HEK293 (cell line): ENCODE data around the gene ELAPOR1.

Experiments
- CTCF ChIA-PET: fragments of 350-600 bp; formaldehyde crosslinking; extraction: SDS; loops from one replicate; lab custom pipeline; 2021; ENCODE audit warnings: antibody characterized with exemption; lab: Yijun Ruan, JAX
- POLR2A ChIA-PET: fragments of 300-600 bp; formaldehyde crosslinking; extraction: SDS; loops from one replicate; lab custom pipeline; 2020; ENCODE audit warnings: antibody characterized with exemption, inconsistent platforms; lab: Yijun Ruan, JAX
- H3K27ac ChIP-seq: fragments of 200-500 bp; sonication (Bioruptor generic); 2 replicates; pipeline ENCODE4 v1.5.1; 2014; ENCODE audit warnings: low read depth, low read length, control low read depth, inconsistent platforms; ENCODE audit errors: extremely low read depth
- H3K36me3 ChIP-seq, 2 experiments: fragments of 200-500 bp in 1 of 2; sonication (Bioruptor generic) in 1 of 2; 1 replicate in 1 of 2; 2 replicates in 1 of 2; pipeline ENCODE4 v1.5.1; 2014 to 2017; ENCODE audit warnings: inconsistent platforms in 2 of 2, low read length in 2 of 2; ENCODE audit not compliant: control insufficient read depth in 2 of 2, insufficient read depth in 1 of 2
- H3K4me1 ChIP-seq: fragments of 200-500 bp; sonication (Bioruptor generic); 2 replicates; pipeline ENCODE4 v1.5.1; 2014; ENCODE audit warnings: mild to moderate bottlenecking, low read length, inconsistent platforms; ENCODE audit not compliant: control insufficient read depth, insufficient read depth
- H3K4me3 ChIP-seq: 2 replicates; pipeline ENCODE4 v1.5.1; 2011; ENCODE audit warnings: low read depth, mild to moderate bottlenecking, control low read depth, low read length, moderate library complexity
- H3K9me3 ChIP-seq: fragments of 200-500 bp; sonication (Bioruptor generic); 2 replicates; pipeline ENCODE4 v1.5.1; 2014; ENCODE audit warnings: low read depth, low read length, inconsistent platforms; ENCODE audit not compliant: control insufficient read depth, insufficient read depth
- SCRT2 ChIP-seq: fragments of 450-650 bp; formaldehyde crosslinking; IDR thresholded peaks from 2 replicates; pipeline ENCODE4 v1.5.1; 2016; ENCODE audit warnings: missing biosample characterization, missing genetic modification characterization
- WT1 ChIP-seq: fragments of 450-650 bp; formaldehyde crosslinking; IDR thresholded peaks from 2 replicates; pipeline ENCODE4 v1.5.1; 2016; ENCODE audit warnings: missing biosample characterization, missing genetic modification characterization
- ZBTB1 ChIP-seq: fragments of 450-650 bp; formaldehyde crosslinking; IDR thresholded peaks from 2 replicates; pipeline ENCODE4 v1.5.1; 2016; ENCODE audit warnings: missing biosample characterization, missing genetic modification characterization
- ZBTB48 ChIP-seq: fragments of 450-650 bp; formaldehyde crosslinking; IDR thresholded peaks from 2 replicates; pipeline ENCODE4 v1.5.1; 2016; ENCODE audit warnings: missing biosample characterization, missing genetic modification characterization
- ZFP69B ChIP-seq: fragments of 450-650 bp; formaldehyde crosslinking; IDR thresholded peaks from 2 replicates; pipeline ENCODE4 v1.5.1; 2016; ENCODE audit warnings: missing biosample characterization, missing genetic modification characterization
- ZIC2 ChIP-seq: fragments of 450-650 bp; formaldehyde crosslinking; IDR thresholded peaks from 2 replicates; pipeline ENCODE4 v1.5.1; 2016; ENCODE audit warnings: missing biosample characterization, missing genetic modification characterization
- ZNF26 ChIP-seq: fragments of 450-650 bp; formaldehyde crosslinking; IDR thresholded peaks from 2 replicates; pipeline ENCODE4 v1.5.1; 2016; ENCODE audit warnings: missing biosample characterization, missing genetic modification characterization
- ZNF302 ChIP-seq: fragments of 450-650 bp; formaldehyde crosslinking; IDR thresholded peaks from 2 replicates; pipeline ENCODE4 v1.5.1; 2016; ENCODE audit warnings: missing biosample characterization, missing genetic modification characterization, low read depth
- ZNF335 ChIP-seq: fragments of 450-650 bp; formaldehyde crosslinking; conservative IDR thresholded peaks from 2 replicates; pipeline ENCODE4 v1.5.1; 2016; ENCODE audit warnings: missing biosample characterization, missing genetic modification characterization
- ZNF404 ChIP-seq: fragments of 450-650 bp; formaldehyde crosslinking; IDR thresholded peaks from 2 replicates; pipeline ENCODE4 v1.5.1; 2017; ENCODE audit warnings: missing biosample characterization, missing genetic modification characterization
- ZNF621 ChIP-seq: fragments of 450-650 bp; formaldehyde crosslinking; IDR thresholded peaks from 2 replicates; pipeline ENCODE4 v1.5.1; 2017; ENCODE audit warnings: missing biosample characterization, missing genetic modification characterization
- ZNF624 ChIP-seq: fragments of 450-650 bp; formaldehyde crosslinking; IDR thresholded peaks from 2 replicates; pipeline ENCODE4 v1.5.1; 2017; ENCODE audit warnings: missing biosample characterization, missing genetic modification characterization
- ZNF677 ChIP-seq: fragments of 450-650 bp; IDR thresholded peaks from 2 replicates; pipeline ENCODE4 v1.5.0; 2018; ENCODE audit warnings: missing biosample characterization, mild to moderate bottlenecking, missing genetic modification characterization, moderate library complexity
- ZNF768 ChIP-seq: fragments of 450-650 bp; formaldehyde crosslinking; IDR thresholded peaks from 2 replicates; pipeline ENCODE4 v1.5.1; 2018; ENCODE audit warnings: missing biosample characterization, mild to moderate bottlenecking, missing genetic modification characterization
- ZSCAN18 ChIP-seq: fragments of 450-650 bp; formaldehyde crosslinking; IDR thresholded peaks from 2 replicates; pipeline ENCODE4 v1.5.1; 2016; ENCODE audit warnings: missing biosample characterization, missing genetic modification characterization
- ZSCAN23 ChIP-seq: fragments of 450-650 bp; formaldehyde crosslinking; IDR thresholded peaks from 2 replicates; pipeline ENCODE4 v1.5.1; 2016; ENCODE audit warnings: missing biosample characterization, missing genetic modification characterization
- ZSCAN4 ChIP-seq: fragments of 450-650 bp; formaldehyde crosslinking; IDR thresholded peaks from 2 replicates; pipeline ENCODE4 v1.5.1; 2017; ENCODE audit warnings: missing biosample characterization, missing genetic modification characterization
- TF ChIP-seq, protein P1 (sequence below): fragments of 450-650 bp; formaldehyde crosslinking; IDR thresholded peaks from 2 replicates; pipeline ENCODE4 v1.5.1; 2016; ENCODE audit warnings: missing biosample characterization, missing genetic modification characterization
- TF ChIP-seq, protein P2 (sequence below): fragments of 450-650 bp; formaldehyde crosslinking; IDR thresholded peaks from 2 replicates; pipeline ENCODE4 v1.5.1; 2016; ENCODE audit warnings: missing biosample characterization, missing genetic modification characterization
- TF ChIP-seq, protein P3 (sequence below): fragments of 450-650 bp; formaldehyde crosslinking; IDR thresholded peaks from 2 replicates; pipeline ENCODE4 v1.5.1; 2016; ENCODE audit warnings: missing biosample characterization, missing genetic modification characterization, borderline replicate concordance
- TF ChIP-seq, protein P4 (sequence below): fragments of 450-650 bp; formaldehyde crosslinking; IDR thresholded peaks from 2 replicates; pipeline ENCODE4 v1.5.1; 2016; ENCODE audit warnings: missing biosample characterization, missing genetic modification characterization

Gene ELAPOR1

DNA sequence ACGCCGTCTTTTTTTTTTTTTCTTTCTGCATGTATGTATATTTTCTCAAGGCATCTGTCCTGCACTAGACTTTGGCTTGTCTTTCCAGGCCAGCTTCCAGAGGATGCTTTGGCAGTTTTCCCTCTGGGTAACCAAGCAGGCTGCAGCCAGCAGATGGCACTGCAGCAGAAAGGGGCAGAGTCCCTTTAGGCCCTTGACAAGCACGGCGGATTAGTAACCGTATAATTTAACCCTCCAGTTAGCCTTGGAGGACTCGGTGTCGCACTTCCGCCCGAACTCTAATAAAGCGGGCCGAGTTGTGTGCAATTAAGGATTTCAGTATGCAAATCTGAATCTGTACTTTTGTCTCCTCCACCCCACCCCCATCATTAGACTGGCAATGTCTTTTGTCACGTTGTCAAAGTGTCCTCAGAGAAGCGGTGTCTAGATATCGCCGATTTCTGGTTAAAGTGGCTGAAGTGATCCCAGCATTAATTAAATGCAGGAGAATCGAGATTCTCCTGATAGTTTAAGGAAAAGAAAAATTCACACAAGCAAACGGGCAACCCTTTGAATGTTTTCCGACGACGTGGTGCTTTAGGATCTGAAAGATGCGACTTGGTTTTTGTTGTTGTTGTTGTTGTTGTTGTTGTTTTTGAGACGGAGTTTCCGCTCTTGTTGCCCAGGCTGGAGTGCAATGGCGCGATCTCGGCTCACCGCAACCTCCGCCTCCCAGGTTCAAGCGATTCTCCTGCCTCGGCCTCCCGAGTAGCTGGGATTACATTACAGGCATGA, 24.5 kb upstream of the ELAPOR1 start (continued):
- peak; percentile 78 for TF ChIP-seq ZNF677 (tag by site-specific recombination)
- TF ChIP-seq, protein P1, sequence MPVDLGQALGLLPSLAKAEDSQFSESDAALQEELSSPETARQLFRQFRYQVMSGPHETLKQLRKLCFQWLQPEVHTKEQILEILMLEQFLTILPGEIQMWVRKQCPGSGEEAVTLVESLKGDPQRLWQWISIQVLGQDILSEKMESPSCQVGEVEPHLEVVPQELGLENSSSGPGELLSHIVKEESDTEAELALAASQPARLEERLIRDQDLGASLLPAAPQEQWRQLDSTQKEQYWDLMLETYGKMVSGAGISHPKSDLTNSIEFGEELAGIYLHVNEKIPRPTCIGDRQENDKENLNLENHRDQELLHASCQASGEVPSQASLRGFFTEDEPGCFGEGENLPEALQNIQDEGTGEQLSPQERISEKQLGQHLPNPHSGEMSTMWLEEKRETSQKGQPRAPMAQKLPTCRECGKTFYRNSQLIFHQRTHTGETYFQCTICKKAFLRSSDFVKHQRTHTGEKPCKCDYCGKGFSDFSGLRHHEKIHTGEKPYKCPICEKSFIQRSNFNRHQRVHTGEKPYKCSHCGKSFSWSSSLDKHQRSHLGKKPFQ (tag by site-specific recombination), result no peak
- TF ChIP-seq ZBTB48, result no peak
- TF ChIP-seq, protein P2, sequence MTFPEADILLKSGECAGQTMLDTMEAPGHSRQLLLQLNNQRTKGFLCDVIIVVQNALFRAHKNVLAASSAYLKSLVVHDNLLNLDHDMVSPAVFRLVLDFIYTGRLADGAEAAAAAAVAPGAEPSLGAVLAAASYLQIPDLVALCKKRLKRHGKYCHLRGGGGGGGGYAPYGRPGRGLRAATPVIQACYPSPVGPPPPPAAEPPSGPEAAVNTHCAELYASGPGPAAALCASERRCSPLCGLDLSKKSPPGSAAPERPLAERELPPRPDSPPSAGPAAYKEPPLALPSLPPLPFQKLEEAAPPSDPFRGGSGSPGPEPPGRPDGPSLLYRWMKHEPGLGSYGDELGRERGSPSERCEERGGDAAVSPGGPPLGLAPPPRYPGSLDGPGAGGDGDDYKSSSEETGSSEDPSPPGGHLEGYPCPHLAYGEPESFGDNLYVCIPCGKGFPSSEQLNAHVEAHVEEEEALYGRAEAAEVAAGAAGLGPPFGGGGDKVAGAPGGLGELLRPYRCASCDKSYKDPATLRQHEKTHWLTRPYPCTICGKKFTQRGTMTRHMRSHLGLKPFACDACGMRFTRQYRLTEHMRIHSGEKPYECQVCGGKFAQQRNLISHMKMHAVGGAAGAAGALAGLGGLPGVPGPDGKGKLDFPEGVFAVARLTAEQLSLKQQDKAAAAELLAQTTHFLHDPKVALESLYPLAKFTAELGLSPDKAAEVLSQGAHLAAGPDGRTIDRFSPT, result no peak
- TF ChIP-seq, protein P3, sequence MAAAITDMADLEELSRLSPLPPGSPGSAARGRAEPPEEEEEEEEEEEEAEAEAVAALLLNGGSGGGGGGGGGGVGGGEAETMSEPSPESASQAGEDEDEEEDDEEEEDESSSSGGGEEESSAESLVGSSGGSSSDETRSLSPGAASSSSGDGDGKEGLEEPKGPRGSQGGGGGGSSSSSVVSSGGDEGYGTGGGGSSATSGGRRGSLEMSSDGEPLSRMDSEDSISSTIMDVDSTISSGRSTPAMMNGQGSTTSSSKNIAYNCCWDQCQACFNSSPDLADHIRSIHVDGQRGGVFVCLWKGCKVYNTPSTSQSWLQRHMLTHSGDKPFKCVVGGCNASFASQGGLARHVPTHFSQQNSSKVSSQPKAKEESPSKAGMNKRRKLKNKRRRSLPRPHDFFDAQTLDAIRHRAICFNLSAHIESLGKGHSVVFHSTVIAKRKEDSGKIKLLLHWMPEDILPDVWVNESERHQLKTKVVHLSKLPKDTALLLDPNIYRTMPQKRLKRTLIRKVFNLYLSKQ, result no peak
- TF ChIP-seq, protein P4, sequence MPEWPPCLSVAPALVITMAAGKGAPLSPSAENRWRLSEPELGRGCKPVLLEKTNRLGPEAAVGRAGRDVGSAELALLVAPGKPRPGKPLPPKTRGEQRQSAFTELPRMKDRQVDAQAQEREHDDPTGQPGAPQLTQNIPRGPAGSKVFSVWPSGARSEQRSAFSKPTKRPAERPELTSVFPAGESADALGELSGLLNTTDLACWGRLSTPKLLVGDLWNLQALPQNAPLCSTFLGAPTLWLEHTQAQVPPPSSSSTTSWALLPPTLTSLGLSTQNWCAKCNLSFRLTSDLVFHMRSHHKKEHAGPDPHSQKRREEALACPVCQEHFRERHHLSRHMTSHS (tag by site-specific recombination), result no peak
- TF ChIP-seq ZNF335 (tag by site-specific recombination), result peak; percentile 27
- TF ChIP-seq, all 188 proteins: peak for 26

DNA sequence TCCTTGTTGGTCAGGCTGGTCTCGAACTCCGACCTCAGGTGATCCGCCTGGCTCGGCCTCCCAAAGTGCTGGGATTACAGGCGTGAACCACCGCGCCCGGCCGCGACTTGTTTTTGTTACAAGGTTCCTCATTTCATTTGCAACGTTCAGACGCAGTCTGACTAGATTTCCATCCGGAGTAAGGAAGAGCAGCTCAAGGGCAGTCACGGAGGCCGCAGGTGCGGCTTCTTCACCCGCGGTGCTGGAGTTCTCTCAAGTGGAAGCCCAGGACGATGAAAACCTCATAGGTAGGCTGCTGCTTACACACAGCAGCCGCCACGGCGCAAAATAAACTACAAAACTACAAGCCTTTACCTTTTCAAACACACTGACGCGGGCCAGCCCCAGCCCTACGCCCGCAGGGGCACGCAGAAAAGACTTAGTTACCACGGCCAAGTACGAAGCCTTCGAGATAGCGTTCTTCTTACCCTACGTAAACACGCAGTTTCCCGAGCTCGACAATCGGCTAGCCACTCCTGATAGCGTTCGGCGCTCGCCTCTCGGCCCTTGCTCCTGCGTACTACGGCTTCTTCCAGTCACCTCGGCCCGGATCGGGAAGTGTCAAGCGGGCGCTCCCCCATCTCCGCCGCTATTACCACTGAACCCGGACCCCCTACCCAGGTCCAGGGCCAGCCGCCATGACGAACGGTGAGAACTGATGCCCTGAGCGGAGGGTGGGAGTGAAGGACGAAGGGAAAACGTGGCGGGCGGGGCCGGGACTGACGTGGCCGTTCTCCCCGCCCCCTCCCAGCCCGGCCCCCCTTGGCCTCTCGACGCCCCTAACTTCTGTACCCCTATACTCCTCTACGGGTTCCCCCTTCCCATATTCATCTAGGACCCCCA, 23.5 kb upstream of the ELAPOR1 start, which contains the start of gene TMEM167B:
TMEM167B (plus strand) TSS at position 569 of the 882 bp plus-strand sequence; CDS start at position 678, 109 bp downstream.
- ChIA-PET CTCF (interaction anchor here (0.6 to 2.2 kb wide), 6 partner anchors 9 to 1815 kb away, joined by 3 to 13 read pairs (median 3); a partner anchor contains a TSS), POLR2A (interaction anchor here (0.6 to 3.4 kb wide), 7 partner anchors 9 to 127 kb away, joined by 3 to 68 read pairs (median 4); partner anchors contain the start of genes CLCC1, TAF13 and WDR47)
- no peaks in the 10 kb centered on the region for H3K4me1 ChIP-seq
- peak within 1 kb of the TSS; percentile 64 for H3K27ac ChIP-seq
- H3K9me3 ChIP-seq, result no peaks in the 10 kb centered on the region
- peaks cover 3 to 18% of the 10 kb centered on the region in 2 experiments; a peak in 2 of 3 replicates for H3K36me3 ChIP-seq
- H3K4me3 ChIP-seq, result peak within 1 kb of the TSS; percentile 98
- TF ChIP-seq ZSCAN18 (tag by site-specific recombination), result no peak
- peak; percentile 71 for TF ChIP-seq ZFP69B
- TF ChIP-seq ZNF302 (tag by site-specific recombination), result no peak
- TF ChIP-seq WT1 (tag by site-specific recombination), result peak; percentile 29; the same call in 1 of the 2 replicates
- TF ChIP-seq ZNF768 (tag by site-specific recombination), result no peak
- 0 out of 2 replicates have a peak, but pooled peaks have one; percentile 58 for TF ChIP-seq ZSCAN23
- TF ChIP-seq ZNF26, result no peak
- no peak for TF ChIP-seq ZNF621 (tag by site-specific recombination)
- peak; percentile 34; the same call in 1 of the 2 replicates for TF ChIP-seq SCRT2 (tag by site-specific recombination)
- no peak for TF ChIP-seq ZNF404
- no peak for TF ChIP-seq ZNF624 (tag by site-specific recombination)
- no peak for TF ChIP-seq ZSCAN4
- TF ChIP-seq, protein P1 (tag by site-specific recombination), result peak; percentile 98
- TF ChIP-seq ZBTB1, result no peak
- TF ChIP-seq ZIC2 (tag by site-specific recombination), result peak; percentile 31; the same call in 1 of the 2 replicates
